Ovary (tissue), 3 donors: Measurements from ENCODE around the gene APBB1IP.
"Not testable (repeated sequence)": the region's sequence is repeated elsewhere in the genome, so short reads cannot be mapped to it uniquely, and the experiment has no call there.

Experiments used
- CTCF ChIP-seq, 3 donors: fragments of 450-650 bp in 2 of 3; fragments of 200-600 bp in 1 of 3; IDR thresholded peaks; one replicate each; pipeline versions ENCODE4 v1.5.1 to v1.8.0; 2016 to 2022; ENCODE audit warnings: antibody characterized with exemption in 3 of 3, mild to moderate bottlenecking in 1 of 3
- EP300 ChIP-seq: sonication (generic); formaldehyde crosslinking; IDR thresholded peaks from one replicate; pipeline ENCODE4 v1.6.1; 2017; ENCODE audit warnings: antibody characterized with exemption
- POLR2A ChIP-seq: fragments of 450-650 bp; IDR thresholded peaks from one replicate; pipeline ENCODE4 v1.6.1; 2017; ENCODE audit warnings: antibody characterized with exemption, mild to moderate bottlenecking, moderate library complexity
- donor health status: DM: no; HTN: no; CAD: no.

GRCh38 chr10:26492725-26493124 is 54.6 kb downstream of the APBB1IP start:
- not testable (repeated sequence) for TF ChIP-seq CTCF (IDR thresholded peaks at IDR 0.05); EP300; POLR2A
